Measurements from ENCODE around the gene IQSEC1. TPM values are rescaled to one million over a fixed set of nuclear protein-coding genes. Genes with fewer than 3 reads are reported as not detected.

IQSEC1 gene
- total and polyA plus RNA-seq, 9 of the 15 experiments (the other 6 are each of a cell fraction or from before 2014, with no cell fraction given): 0.56 to 39.0 (median 6.8) TPM

GRCh38 chr3:12891985-12892839 is 181.0 kb downstream of the IQSEC1 start (continued):
- TF ChIP-seq E2F8 (IDR thresholded peaks at IDR 0.05; ENCODE audit: low read depth, partially characterized antibody) (peak; percentile 45), PYGO2 (tag; IDR thresholded peaks at IDR 0.05) (no peak), GTF2F1 (IDR thresholded peaks at IDR 0.05; ENCODE audit: low read depth, low read length) (no peak), ATF4 (CRISPR knock-in tag; IDR thresholded peaks at IDR 0.05) (no peak), PRPF4 (IDR thresholded peaks at IDR 0.05; ENCODE audit: insufficient read depth, low read depth, low read length, poor library complexity, severe bottlenecking) (no peak), HNRNPK (IDR thresholded peaks at IDR 0.05; ENCODE audit: low read depth, low read length, poor library complexity, severe bottlenecking) (no peak), ILF3 (IDR thresholded peaks at IDR 0.05; ENCODE audit: borderline replicate concordance) (no peak), SRSF9 (IDR thresholded peaks at IDR 0.05; ENCODE audit: borderline replicate concordance, low read depth, low read length) (no peak), ZNF764 (CRISPR knock-in tag; IDR thresholded peaks at IDR 0.05; ENCODE audit: low read depth) (no peak), ZBTB7A (IDR thresholded peaks at IDR 0.05; ENCODE audit: borderline replicate concordance, control insufficient read depth, low read depth, low read length) (0 out of 2 replicates have a peak, but pooled peaks have one; percentile 22), ARID1B (IDR thresholded peaks at IDR 0.05) (no peak), FOXK2 (conservative IDR thresholded peaks at IDR 0.05 in 1 of 2, IDR thresholded peaks at IDR 0.05 in 1 of 2; ENCODE audit: low read depth in 2 of 2) (no peak), ETV5 (CRISPR knock-in tag; IDR thresholded peaks at IDR 0.05; ENCODE audit: low read depth) (no peak), MXD1 (CRISPR knock-in tag; IDR thresholded peaks at IDR 0.05; ENCODE audit: borderline replicate concordance, poor library complexity, severe bottlenecking) (no peak), MLLT1 (IDR thresholded peaks at IDR 0.05) (no peak), HMBOX1 (IDR thresholded peaks at IDR 0.05) (no peak), ZNF174 (CRISPR knock-in tag; IDR thresholded peaks at IDR 0.05) (no peak), RAD21 (CRISPR knock-in tag; conservative IDR thresholded peaks at IDR 0.05 in 1 of 2, IDR thresholded peaks at IDR 0.05 in 1 of 2) (peak; percentile 98 to 99)
